Measurements from ENCODE around the gene RASGEF1B. TPM values are rescaled to one million over a fixed set of nuclear protein-coding genes. Genes with fewer than 3 reads are reported as not detected.
A peak's percentile ranks its signal among the peaks of the same experiment; 100 is the strongest.

RASGEF1B gene
- total and polyA plus RNA-seq, 4 donors, result 8.9 to 57.4 (median 32.1) TPM

GRCh38 chr4:81454499-81454898 lies 17.2 kb downstream of the RASGEF1B start:
- Histone ChIP-seq H3K27me3 (ENCODE audit: control insufficient read depth in 4 of 4, insufficient read depth in 4 of 4, low read length in 3 of 4) (no peaks in the 10 kb centered on the region), H3K4me1 (ENCODE audit: control insufficient read depth in 4 of 4, insufficient read depth in 4 of 4, low read length in 3 of 4) (peaks cover 0 to 5% (median 1%) of the 10 kb centered on the region in 4 donors), H3K4me3 (ENCODE audit: low read depth in 1 of 3, low read length in 3 of 3) (no peak overlapping the region), H3K36me3 (ENCODE audit: control insufficient read depth in 4 of 4, insufficient read depth in 3 of 4, low read depth in 1 of 4, low read length in 3 of 4) (peaks cover 11 to 84% (median 75%) of the 10 kb centered on the region in 4 donors), H3K27ac (ENCODE audit: low read depth in 1 of 2, low read length in 2 of 2) (peak overlapping the region; percentile 13 to 48), H3K9me3 (ENCODE audit: control insufficient read depth in 4 of 4, low read length in 3 of 4) (no peaks in the 10 kb centered on the region), H3K9ac (ENCODE audit: low read depth in 1 of 2, low read length in 2 of 2) (no peak overlapping the region)
- WGBS, result 75% methylated on average over 5 of the region's 5 CpGs
- DNase-seq (ENCODE audit: low spot score), result no peak
- TF ChIP-seq EGR1 (IDR thresholded peaks at IDR 0.05; ENCODE audit: low read depth in 2 of 2) (no peak), TAF1 (conservative IDR thresholded peaks at IDR 0.05) (no peak), GABPA (IDR thresholded peaks at IDR 0.05 in 1 of 2, conservative IDR thresholded peaks at IDR 0.05 in 1 of 2) (no peak), FOXA2 (IDR thresholded peaks at IDR 0.05) (no peak), RXRA (IDR thresholded peaks at IDR 0.05) (no peak), REST (IDR thresholded peaks at IDR 0.05) (no peak), JUND (IDR thresholded peaks at IDR 0.05) (no peak), ZBTB33 (IDR thresholded peaks at IDR 0.05) (no peak), NR2F2 (IDR thresholded peaks at IDR 0.05) (no peak), YY1 (IDR thresholded peaks at IDR 0.05) (no peak), FOXA1 (IDR thresholded peaks at IDR 0.05) (no peak), HNF4A (conservative IDR thresholded peaks at IDR 0.05) (no peak), ATF3 (IDR thresholded peaks at IDR 0.05) (no peak), HNF4G (IDR thresholded peaks at IDR 0.05) (no peak), CTCF (IDR thresholded peaks at IDR 0.05; ENCODE audit: low read depth, low read length, missing input control) (no peak), MAX (IDR thresholded peaks at IDR 0.05) (no peak), RAD21 (IDR thresholded peaks at IDR 0.05) (no peak), SP1 (IDR thresholded peaks at IDR 0.05) (no peak)

All from liver (tissue), 9 donors.